Thymus (tissue), 11 donors: ENCODE results near the gene SLC37A1. TPM values are rescaled to one million over a fixed set of nuclear protein-coding genes. Genes with fewer than 3 reads are reported as not detected.

Source experiments
- DNase-seq, 9 donors: peaks; one replicate each; pipeline ENCODE4 v3.0.0-alpha.2; 2013; ENCODE audit warnings: low spot score in 9 of 9, low read depth in 6 of 9, missing footprints in 1 of 9
- H3K27ac ChIP-seq, 2 donors: one replicate each; pipeline ENCODE4 v1.5.1; 2013; ENCODE audit warnings: control low read depth in 1 of 2, low read depth in 1 of 2, low read length in 1 of 2, mild to moderate bottlenecking in 1 of 2, moderate library complexity in 1 of 2
- H3K27me3 ChIP-seq, 2 donors: one replicate each; pipeline ENCODE4 v1.5.1; 2013; ENCODE audit warnings: low read length in 1 of 2; ENCODE audit not compliant: control insufficient read depth in 2 of 2, insufficient read depth in 1 of 2
- H3K36me3 ChIP-seq, 2 donors: one replicate each; pipeline ENCODE4 v1.5.1; 2013; ENCODE audit warnings: low read length in 1 of 2, mild to moderate bottlenecking in 1 of 2, moderate library complexity in 1 of 2; ENCODE audit not compliant: control insufficient read depth in 2 of 2, insufficient read depth in 2 of 2
- H3K4me1 ChIP-seq, 2 donors: one replicate each; pipeline ENCODE4 v1.5.1; 2013; ENCODE audit warnings: low read length in 2 of 2; ENCODE audit not compliant: control insufficient read depth in 2 of 2, insufficient read depth in 2 of 2
- H3K4me3 ChIP-seq, 2 donors: one replicate each; pipeline ENCODE4 v1.5.1; 2013; ENCODE audit warnings: low read length in 2 of 2, control low read depth in 1 of 2, mild to moderate bottlenecking in 1 of 2
- H3K9me3 ChIP-seq, 2 donors: one replicate each; pipeline ENCODE4 v1.5.1; 2013; ENCODE audit warnings: low read length in 1 of 2, mild to moderate bottlenecking in 1 of 2; ENCODE audit not compliant: control insufficient read depth in 2 of 2, insufficient read depth in 1 of 2
- WGBS: extraction: QIAGEN DNeasy Blood & Tissue Kit; methylation state at CpG from one replicate; pipeline ENCODE4 v1.1.7; 2013; 5-methylcytosine and 5-hydroxymethylcytosine counted together
- polyA plus RNA-seq: library from polyadenylated mRNA; stranded (reverse); fragments of 200-250 nt; gene quantifications from one replicate; pipeline ENCODE4 v1.2.3, GENCODE V29; 2013
- total RNA-seq: library from RNA; stranded (reverse); fragments of 120-200 nt; gene quantifications from one replicate; pipeline ENCODE4 v1.2.4, GENCODE V29; 2013
- donor health status: healthy.

The SLC37A1 gene
- total and polyA plus RNA-seq, 2 donors: 9.0 to 9.2 TPM

DNA sequence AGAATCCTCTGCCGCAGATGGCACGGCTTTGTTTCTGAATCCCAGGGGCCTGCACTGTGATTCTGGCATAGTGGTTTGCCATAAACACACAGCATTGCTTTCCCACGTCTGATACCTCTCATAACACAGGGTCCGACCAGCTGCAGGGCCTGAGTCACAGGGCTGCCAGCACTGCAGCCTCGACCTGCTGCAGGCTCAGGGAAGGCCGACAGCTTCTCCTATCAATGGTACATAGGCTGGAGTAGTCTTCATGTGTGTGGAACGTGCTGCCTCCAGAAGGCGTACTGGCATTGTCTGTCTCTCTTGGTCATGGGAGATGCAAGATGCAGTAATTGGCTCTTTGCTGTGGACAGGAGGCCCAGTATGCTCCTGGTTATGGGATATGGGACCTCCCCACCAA is 86.3 kb downstream of the SLC37A1 start:
- Histone ChIP-seq H3K27ac (no peak overlapping the region), H3K27me3 (no peaks in the 10 kb centered on the region), H3K4me3 (no peak overlapping the region), H3K36me3 (no peaks in the 10 kb centered on the region), H3K9me3 (no peaks in the 10 kb centered on the region), H3K4me1 (peaks cover 0 to 3% of the 10 kb centered on the region in 2 donors)
- DNase-seq: no peak
- WGBS: 94% methylated on average over 8 of the region's 8 CpGs

DNA sequence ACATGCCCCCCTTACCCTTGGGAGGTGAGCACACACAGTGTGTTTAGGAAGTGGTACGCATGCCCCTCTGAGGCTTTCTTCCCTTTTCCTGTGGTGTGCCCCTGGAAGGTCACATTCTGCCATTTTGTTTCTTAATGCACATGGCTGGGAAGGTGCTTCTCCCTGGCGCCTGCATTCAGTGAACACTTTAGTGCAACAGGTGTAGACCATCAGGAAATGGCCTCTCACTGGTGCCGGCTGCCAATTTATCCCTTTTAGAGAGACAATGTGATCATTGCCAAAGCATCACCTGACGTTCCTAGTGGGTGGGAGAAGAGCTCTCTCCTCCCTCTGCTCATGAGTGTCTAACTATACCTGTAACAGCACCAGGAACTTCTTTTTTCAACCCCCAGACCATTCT is 88.0 kb downstream of the SLC37A1 start:
- 97% methylated on average over 4 of the region's 4 CpGs for WGBS
- DNase-seq: no peak
- Histone ChIP-seq H3K27ac (no peak overlapping the region), H3K4me3 (no peak overlapping the region), H3K27me3 (no peaks in the 10 kb centered on the region), H3K36me3 (no peaks in the 10 kb centered on the region), H3K4me1 (no peaks in the 10 kb centered on the region), H3K9me3 (peaks cover 0 to 11% of the 10 kb centered on the region in 2 donors)

DNA sequence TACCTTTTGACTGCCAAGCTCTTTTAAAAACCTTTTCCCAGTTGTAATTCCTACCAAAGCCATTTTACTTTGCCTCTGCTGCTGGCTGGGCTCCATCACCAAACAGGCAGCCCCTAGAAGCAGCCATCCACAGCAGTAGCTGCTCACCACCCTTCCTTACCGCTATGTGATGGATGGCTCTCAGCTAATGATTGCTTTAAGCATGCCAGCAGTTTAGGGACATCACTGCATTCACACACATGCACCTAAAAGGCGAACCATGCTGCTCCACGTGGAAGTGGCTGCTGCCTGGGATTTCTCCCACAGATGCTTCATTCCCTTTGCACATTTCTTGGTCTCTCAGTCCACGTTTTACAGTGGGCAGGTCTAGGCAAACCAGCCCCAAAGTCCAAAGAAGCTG is 93.5 kb downstream of the SLC37A1 start:
- no peak for DNase-seq
- H3K27ac ChIP-seq: no peak overlapping the region
- H3K36me3 ChIP-seq: no peaks in the 10 kb centered on the region
- H3K27me3 ChIP-seq: no peaks in the 10 kb centered on the region
- H3K4me3 ChIP-seq: no peak overlapping the region
- peaks cover 0 to 26% of the 10 kb centered on the region in 2 donors for H3K9me3 ChIP-seq
- no peaks in the 10 kb centered on the region for H3K4me1 ChIP-seq
- WGBS: 95% methylated on average over 4 of the region's 4 CpGs

DNA sequence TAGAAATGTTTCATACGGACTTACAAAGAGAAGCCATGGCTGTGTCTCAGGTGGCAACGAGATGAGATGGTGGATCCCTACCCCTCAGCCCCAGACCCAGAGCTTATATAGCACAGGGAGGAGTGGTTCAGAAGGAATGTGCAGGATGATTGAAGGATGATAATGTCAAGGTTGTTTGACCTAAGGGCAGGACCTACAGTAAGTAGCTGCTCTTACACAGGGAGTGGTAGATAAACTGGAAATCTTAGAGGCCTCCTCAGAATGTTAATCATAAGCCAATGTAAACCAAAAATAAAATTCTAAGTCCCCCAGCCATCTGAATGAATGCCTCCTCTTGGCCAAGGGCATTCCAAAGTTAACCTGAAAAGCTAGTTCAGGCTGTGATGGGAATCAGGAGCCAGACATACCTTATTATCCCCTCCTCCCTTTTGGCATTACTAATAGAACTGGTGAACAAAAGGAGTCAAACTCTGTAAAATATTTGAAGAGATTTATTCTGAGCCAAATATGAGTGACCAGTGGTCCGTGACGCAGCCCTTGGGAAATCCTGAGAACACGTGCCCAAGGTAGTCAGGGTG is 94.0 kb downstream of the SLC37A1 start:
- no peaks in the 10 kb centered on the region for H3K4me1 ChIP-seq
- H3K9me3 ChIP-seq: peaks cover 0 to 26% of the 10 kb centered on the region in 2 donors
- no peak for DNase-seq
- WGBS: 94% methylated on average over 5 of the region's 5 CpGs
- H3K36me3 ChIP-seq: no peaks in the 10 kb centered on the region
- H3K27me3 ChIP-seq: no peaks in the 10 kb centered on the region
- no peak overlapping the region for H3K27ac ChIP-seq
- H3K4me3 ChIP-seq: no peak overlapping the region

DNA sequence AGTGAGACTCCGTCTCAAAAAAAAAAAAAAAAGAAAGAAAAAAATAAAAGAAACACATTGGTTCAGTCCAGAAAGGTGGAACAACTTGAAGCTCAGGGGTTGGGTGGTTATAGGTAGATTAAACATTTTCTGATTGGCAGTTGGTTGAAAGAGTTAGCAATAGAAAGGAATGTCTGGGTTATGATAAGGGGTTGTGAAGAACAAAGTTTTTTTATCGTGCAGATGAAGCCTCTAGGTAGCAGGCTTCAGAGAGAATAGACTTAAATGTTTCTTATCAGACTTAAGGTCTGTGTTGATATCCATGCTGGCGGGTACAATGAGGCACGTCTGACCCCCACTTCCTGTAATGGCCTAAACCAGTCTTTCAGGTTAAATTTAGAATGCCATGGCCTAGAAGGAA is 94.8 kb downstream of the SLC37A1 start:
- H3K36me3 ChIP-seq: no peaks in the 10 kb centered on the region
- no peak for DNase-seq
- no peaks in the 10 kb centered on the region for H3K4me1 ChIP-seq
- no peaks in the 10 kb centered on the region for H3K27me3 ChIP-seq
- no peak overlapping the region for H3K4me3 ChIP-seq
- peaks cover 0 to 29% of the 10 kb centered on the region in 2 donors for H3K9me3 ChIP-seq
- H3K27ac ChIP-seq: no peak overlapping the region
- 81% methylated on average over 4 of the region's 4 CpGs for WGBS

DNA sequence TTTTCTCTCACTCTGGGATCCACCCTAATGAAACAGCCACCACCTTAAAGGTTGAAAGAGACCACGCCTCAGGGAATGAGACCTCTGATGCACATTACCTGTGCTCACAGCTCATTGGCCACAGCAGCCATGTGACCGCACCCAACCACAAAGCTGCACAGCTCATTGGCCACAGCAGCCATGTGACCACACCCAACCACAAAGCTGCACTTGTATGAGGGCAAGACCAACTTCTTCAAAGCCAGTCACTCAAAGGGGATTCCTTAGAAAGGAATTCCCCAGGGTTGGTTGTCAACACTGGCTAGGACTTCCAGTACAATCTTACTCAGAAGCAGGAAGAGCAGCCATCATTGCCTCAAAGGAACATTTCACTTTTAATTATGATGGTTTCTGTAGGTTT is 96.2 kb downstream of the SLC37A1 start:
- no peaks in the 10 kb centered on the region for H3K36me3 ChIP-seq
- H3K27me3 ChIP-seq: peaks cover 0 to 2% of the 10 kb centered on the region in 2 donors
- H3K4me1 ChIP-seq: peaks cover 5 to 11% of the 10 kb centered on the region in 2 donors
- H3K27ac ChIP-seq: no peak overlapping the region
- WGBS: 98% methylated on average over 2 of the region's 2 CpGs
- H3K4me3 ChIP-seq: no peak overlapping the region
- no peak for DNase-seq
- H3K9me3 ChIP-seq: peaks cover 0 to 29% of the 10 kb centered on the region in 2 donors

DNA sequence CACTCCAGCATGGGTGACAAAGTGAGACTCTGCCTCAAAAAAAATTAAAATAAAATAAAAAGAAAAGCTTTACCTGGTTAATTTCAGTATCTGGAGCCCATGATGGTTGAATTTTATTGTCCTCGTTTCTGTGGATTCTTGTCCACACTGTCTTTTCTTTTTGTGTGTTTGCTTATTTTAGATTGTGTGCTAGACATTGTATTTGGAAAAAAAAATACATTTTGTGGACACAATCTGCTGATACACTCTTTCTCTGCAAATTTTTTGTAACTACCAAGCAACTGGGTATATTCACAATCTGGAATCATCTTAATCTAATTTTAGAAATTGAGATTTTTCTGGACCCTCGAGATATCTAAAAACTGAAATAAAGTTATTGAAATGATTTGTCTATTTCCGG is 98.2 kb downstream of the SLC37A1 start:
- DNase-seq: no peak
- peaks cover 7 to 29% of the 10 kb centered on the region in 2 donors for H3K4me1 ChIP-seq
- peaks cover 0 to 20% of the 10 kb centered on the region in 2 donors for H3K9me3 ChIP-seq
- peaks cover 0 to 9% of the 10 kb centered on the region in 2 donors for H3K27me3 ChIP-seq
- 98% methylated on average over 3 of the region's 3 CpGs for WGBS
- no peaks in the 10 kb centered on the region for H3K36me3 ChIP-seq
- no peak overlapping the region for H3K27ac ChIP-seq
- no peak overlapping the region for H3K4me3 ChIP-seq

DNA sequence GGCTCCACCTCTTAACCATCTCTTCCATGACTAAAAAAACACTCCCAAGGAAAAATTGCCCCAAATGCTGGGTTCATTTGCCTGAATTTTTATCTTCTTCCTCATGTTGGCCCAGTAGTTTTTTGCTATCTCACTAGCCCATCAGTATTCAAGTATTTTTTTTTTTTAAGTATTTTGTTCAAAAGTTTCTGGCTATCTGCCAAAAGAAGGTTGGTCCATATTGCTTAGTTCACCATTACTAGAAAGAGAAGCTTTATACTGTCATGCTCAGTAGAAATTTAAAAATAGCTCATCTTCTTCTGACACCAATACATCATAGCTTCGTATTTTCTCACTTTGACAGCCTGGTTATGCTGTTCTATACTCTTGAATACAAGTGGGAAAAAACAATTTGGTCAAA is 98.7 kb downstream of the SLC37A1 start:
- no peak overlapping the region for H3K4me3 ChIP-seq
- DNase-seq: no peak
- no peak overlapping the region for H3K27ac ChIP-seq
- no peaks in the 10 kb centered on the region for H3K36me3 ChIP-seq
- H3K9me3 ChIP-seq: peaks cover 0 to 20% of the 10 kb centered on the region in 2 donors
- 94% methylated on average over 1 of the region's 1 CpG for WGBS
- peaks cover 9 to 32% of the 10 kb centered on the region in 2 donors for H3K4me1 ChIP-seq
- H3K27me3 ChIP-seq: peaks cover 0 to 14% of the 10 kb centered on the region in 2 donors

DNA sequence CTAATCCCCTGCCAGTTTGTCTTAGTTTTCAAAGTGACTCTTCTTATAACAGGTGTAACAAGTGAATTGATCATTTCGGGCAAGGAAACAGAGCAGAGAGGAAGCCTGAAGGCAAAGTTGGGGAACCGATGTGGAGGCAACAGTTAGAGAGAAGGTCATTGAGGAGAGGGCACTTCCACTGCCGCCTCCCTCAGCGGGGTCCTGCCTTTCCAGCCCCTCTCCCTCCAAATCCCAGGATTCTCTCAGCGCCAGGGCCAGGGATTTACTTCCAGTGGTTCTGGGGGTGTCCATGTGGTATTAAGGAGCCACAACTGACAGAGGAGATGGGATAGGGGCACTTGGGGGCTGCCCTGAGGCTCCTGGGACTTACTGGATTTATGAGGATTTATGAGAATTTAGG is 100.1 kb downstream of the SLC37A1 start:
- H3K4me1 ChIP-seq: peaks cover 9 to 35% of the 10 kb centered on the region in 2 donors
- H3K27me3 ChIP-seq: peaks cover 0 to 20% of the 10 kb centered on the region in 2 donors
- DNase-seq: no peak
- H3K4me3 ChIP-seq: no peak overlapping the region
- WGBS: 98% methylated on average over 5 of the region's 5 CpGs
- H3K27ac ChIP-seq: no peak overlapping the region
- peaks cover 0 to 20% of the 10 kb centered on the region in 2 donors for H3K9me3 ChIP-seq
- H3K36me3 ChIP-seq: no peaks in the 10 kb centered on the region
